GM23248 (cell line): ENCODE data around the gene CCDC127. TPM values are rescaled to one million over a fixed set of nuclear protein-coding genes. Genes with fewer than 3 reads are reported as not detected.
"Not testable (repeated sequence)": the region's sequence is repeated elsewhere in the genome, so short reads cannot be mapped to it uniquely, and the experiment has no call there.

Source experiments
- DNase-seq: peaks from one replicate; pipeline ENCODE4 v3.0.0-alpha.2; 2015
- H2AFZ ChIP-seq: fragments of 200-600 bp; sonication (generic); 2 replicates; pipeline ENCODE4 v1.6.1; 2016; ENCODE audit warnings: antibody characterized with exemption
- H3F3A ChIP-seq: fragments of 200-600 bp; sonication (generic); 2 replicates; pipeline ENCODE4 v1.6.1; 2016; ENCODE audit warnings: mild to moderate bottlenecking, antibody characterized with exemption, mixed run types; ENCODE audit not compliant: insufficient read depth
- H3K27ac ChIP-seq: fragments of 200-600 bp; sonication (generic); 2 replicates; pipeline ENCODE4 v1.5.1; 2016; ENCODE audit warnings: mild to moderate bottlenecking
- H3K27me3 ChIP-seq: fragments of 200-600 bp; sonication (generic); replicated peaks from 2 replicates; pipeline ENCODE4 v1.6.1; 2016; ENCODE audit warnings: mild to moderate bottlenecking; ENCODE audit not compliant: insufficient read depth
- H3K36me3 ChIP-seq: fragments of 200-600 bp; sonication (generic); 2 replicates; pipeline ENCODE4 v1.6.1; 2016; ENCODE audit warnings: low read depth, mild to moderate bottlenecking
- H3K4me1 ChIP-seq: fragments of 200-600 bp; sonication (generic); 2 replicates; pipeline ENCODE4 v1.6.1; 2016; ENCODE audit warnings: mild to moderate bottlenecking; ENCODE audit not compliant: insufficient read depth
- H3K4me2 ChIP-seq: fragments of 200-600 bp; sonication (generic); one replicate; pipeline ENCODE4 v1.6.1; 2016; ENCODE audit warnings: mild to moderate bottlenecking; ENCODE audit not compliant: unreplicated experiment
- H3K4me3 ChIP-seq: fragments of 200-600 bp; sonication (generic); 2 replicates; pipeline ENCODE4 v1.5.1; 2016; ENCODE audit warnings: mild to moderate bottlenecking
- H3K79me2 ChIP-seq: fragments of 200-600 bp; sonication (generic); 2 replicates; pipeline ENCODE4 v1.6.1; 2016; ENCODE audit warnings: mild to moderate bottlenecking; ENCODE audit not compliant: insufficient read depth
- H3K9ac ChIP-seq: fragments of 200-600 bp; sonication (generic); 2 replicates; pipeline ENCODE4 v1.6.1; 2016; ENCODE audit warnings: mild to moderate bottlenecking
- H3K9me2 ChIP-seq: fragments of 200-600 bp; sonication (generic); 2 replicates; pipeline ENCODE4 v1.6.1; 2016; ENCODE audit warnings: mixed run types, mild to moderate bottlenecking, moderate library complexity; ENCODE audit not compliant: insufficient read depth
- H3K9me3 ChIP-seq: fragments of 200-600 bp; sonication (generic); one replicate; pipeline ENCODE4 v1.6.1; 2017; ENCODE audit warnings: low read depth
- H4K20me1 ChIP-seq: fragments of 200-600 bp; sonication (generic); 2 replicates; pipeline ENCODE4 v1.6.0; 2016; ENCODE audit not compliant: insufficient read depth
- EZH2 ChIP-seq: fragments of 200-600 bp; sonication (generic); IDR thresholded peaks from 2 replicates; pipeline ENCODE4 v1.6.1; 2018; ENCODE audit warnings: antibody characterized with exemption, mild to moderate bottlenecking; ENCODE audit not compliant: insufficient read depth, poor library complexity, severe bottlenecking
- EZH2phosphoT487 ChIP-seq: fragments of 200-600 bp; sonication (generic); IDR thresholded peaks from 2 replicates; pipeline ENCODE4 v1.6.1; 2018; ENCODE audit warnings: antibody characterized with exemption, moderate library complexity, mild to moderate bottlenecking, low read depth; ENCODE audit not compliant: insufficient read depth
- WGBS, 2 experiments: methylation state at CpG; one replicate each; pipeline ENCODE4 v1.1.6; 2015 to 2017; ENCODE audit warnings: low lambda C conversion rate in 2 of 2, low coverage in 1 of 2; ENCODE audit errors: missing lambda C conversion rate in 2 of 2; 5-methylcytosine and 5-hydroxymethylcytosine counted together
- in situ Hi-C: fragments of 300-500 bp; cut with MboI; formaldehyde crosslinking; loops from 2 replicates; pipeline ENCODE4 v1.15.0; 2020
- polyA plus RNA-seq: library from polyadenylated mRNA; unstranded; fragments of >200 nt; fragmentation: Nextera tagmentation; extraction: Ambion mirVana; gene quantifications from 2 replicates; pipeline ENCODE4 v1.2.1, GENCODE V29; 2016
- total RNA-seq: library from RNA; depleted of rRNA; stranded (reverse); fragments of >200 nt; shearing (Covaris generic); gene quantifications from 2 replicates; pipeline ENCODE4 v1.2.3, GENCODE V29; 2014

CCDC127 gene
- total and polyA plus RNA-seq, 2 experiments from 2014 or later, result 6.3 to 11.3 TPM

DNA sequence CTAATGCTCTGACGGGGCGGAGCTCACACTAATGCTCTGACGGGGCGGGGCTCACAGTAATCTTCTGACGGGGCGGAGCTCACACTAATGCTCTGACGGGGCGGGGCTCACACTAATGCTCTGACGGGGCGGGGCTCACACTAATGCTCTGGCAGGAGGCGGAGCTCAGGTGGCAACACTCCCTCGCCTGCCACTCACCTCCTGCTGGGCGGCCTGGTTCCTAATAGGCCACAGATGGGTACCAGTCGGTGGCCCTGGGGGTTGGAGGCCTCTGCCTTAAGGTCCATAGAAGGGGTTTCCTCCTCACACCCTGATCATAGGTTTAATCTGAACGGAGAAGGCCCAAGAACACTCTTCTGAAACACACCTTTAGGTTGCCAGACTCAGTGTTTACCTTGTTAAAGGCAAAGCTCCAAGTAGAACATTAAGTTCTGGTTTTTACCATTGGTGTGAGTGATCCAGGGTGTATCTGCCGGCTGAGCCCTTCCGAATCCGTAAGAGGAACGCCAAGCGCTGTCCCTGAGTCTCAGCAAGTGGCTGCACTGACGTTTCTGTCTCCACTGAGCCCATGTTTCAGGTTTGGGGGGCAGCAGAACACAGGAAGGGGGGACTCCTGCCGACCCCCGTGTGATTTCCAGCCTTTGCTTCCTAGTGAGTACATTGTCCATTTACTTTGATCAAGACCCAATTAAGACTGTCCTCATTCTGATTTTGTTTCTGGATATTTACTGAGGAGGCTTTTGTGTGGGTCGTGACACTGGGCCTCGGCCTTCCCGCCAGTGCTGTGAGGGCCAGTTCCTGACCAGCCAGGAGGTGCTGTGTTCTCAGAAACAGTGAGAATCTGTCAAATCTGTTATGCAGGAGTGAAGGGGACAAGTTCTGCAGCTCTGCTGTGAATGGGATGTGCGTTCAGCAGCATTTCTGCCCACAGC is 51.2 kb downstream of the CCDC127 start:
- in situ Hi-C loops, result no loop called here
- H3K4me3 ChIP-seq, result no peak overlapping the region
- DNase-seq, result no peak
- H3K9me2 ChIP-seq, result no peaks in the 10 kb centered on the region
- H3K4me1 ChIP-seq, result peaks cover 16% of the 10 kb centered on the region
- H3K79me2 ChIP-seq, result no peaks in the 10 kb centered on the region
- peaks cover 9% of the 10 kb centered on the region; the same call in 1 of the 2 replicates for H3F3A ChIP-seq
- H3K4me2 ChIP-seq, result no peak overlapping the region
- no peak for TF ChIP-seq EZH2phosphoT487
- TF ChIP-seq EZH2, result no peak
- no peak overlapping the region for H3K9ac ChIP-seq
- 78 to 79% methylated on average over 18 to 27 of the region's 27 CpGs for WGBS, 2 experiments
- no peaks in the 10 kb centered on the region for H4K20me1 ChIP-seq
- no peak overlapping the region for H2AFZ ChIP-seq
- H3K36me3 ChIP-seq, result no peaks in the 10 kb centered on the region
- H3K9me3 ChIP-seq, result no peaks in the 10 kb centered on the region
- H3K27me3 ChIP-seq, result no peaks in the 10 kb centered on the region
- no peak overlapping the region for H3K27ac ChIP-seq

DNA sequence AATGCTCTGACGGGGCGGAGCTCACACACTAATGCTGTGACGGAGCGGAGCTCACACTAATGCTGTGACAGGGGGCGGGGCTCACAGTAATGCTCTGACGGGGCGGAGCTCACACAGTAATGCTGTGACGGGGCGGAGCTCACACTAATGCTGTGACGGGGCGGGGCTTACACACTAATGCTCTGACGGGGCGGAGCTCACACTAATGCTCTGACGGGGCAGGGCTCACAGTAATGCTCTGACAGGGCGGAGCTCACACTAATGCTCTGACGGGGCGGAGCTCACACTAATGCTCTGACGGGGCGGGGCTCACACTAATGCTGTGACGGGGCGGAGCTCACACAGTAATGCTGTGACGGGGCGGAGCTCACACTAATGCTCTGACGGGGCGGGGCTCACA is 53.2 kb downstream of the CCDC127 start:
- H2AFZ ChIP-seq, H3K36me3 ChIP-seq, in situ Hi-C loops, H3K9me2 ChIP-seq, H3F3A ChIP-seq, H3K4me3 ChIP-seq, H3K79me2 ChIP-seq, H3K27ac ChIP-seq, H3K4me2 ChIP-seq, H3K9ac ChIP-seq, DNase-seq, H4K20me1 ChIP-seq, H3K27me3 ChIP-seq, H3K9me3 ChIP-seq: not testable (repeated sequence)
- H3K4me1 ChIP-seq, result peaks cover 22% of the 10 kb centered on the region
- 86% methylated on average over 25 of the region's 25 CpGs; no CpG with 5 or more reads in 1 of the 2 experiments for WGBS, 2 experiments

DNA sequence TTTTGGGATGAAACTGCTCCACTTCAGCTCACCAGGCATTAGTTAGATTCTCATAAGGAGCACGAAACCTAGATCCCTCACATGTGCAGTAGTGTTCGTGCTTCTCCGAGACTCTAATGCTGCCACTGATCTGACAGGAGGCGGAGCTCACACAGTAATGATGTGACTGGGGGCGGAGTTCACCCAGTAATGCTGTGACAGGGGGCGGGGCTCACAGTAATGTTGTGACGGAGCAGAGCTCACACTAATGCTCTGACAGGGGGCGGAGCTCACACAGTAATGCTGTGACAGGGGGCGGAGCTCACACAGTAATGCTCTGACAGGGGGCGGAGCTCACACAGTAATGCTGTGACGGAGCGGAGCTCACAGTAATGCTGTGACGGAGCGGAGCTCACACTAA is 53.7 kb downstream of the CCDC127 start:
- in situ Hi-C loops, result no loop called here
- H3K4me3 ChIP-seq, result no peak overlapping the region

DNA sequence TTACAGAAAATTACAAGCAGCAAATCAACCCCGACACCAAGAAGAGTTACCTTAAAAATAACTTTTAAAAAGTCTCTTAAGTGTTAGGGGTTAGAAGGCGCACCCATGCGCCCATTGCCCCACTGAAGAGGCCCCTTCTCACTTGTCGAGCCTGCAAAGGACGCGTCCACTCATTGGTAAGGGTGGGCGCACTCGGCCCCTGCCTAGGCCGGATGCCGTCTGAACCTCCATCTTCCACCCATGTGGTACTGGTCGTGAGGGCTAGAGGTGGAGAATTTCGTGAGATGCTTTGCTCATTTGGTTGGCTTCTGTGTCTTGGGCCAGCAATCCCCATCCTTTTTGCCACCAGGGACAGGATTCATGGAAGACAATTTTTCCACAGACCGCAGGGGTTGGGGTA is 54.1 kb downstream of the CCDC127 start:
- Histone ChIP-seq H3K79me2 (no peaks in the 10 kb centered on the region), H3F3A (peaks cover 4% of the 10 kb centered on the region; the same call in 1 of the 2 replicates), H3K4me3 (no peak overlapping the region), H3K4me1 (peaks cover 20% of the 10 kb centered on the region), H3K4me2 (no peak overlapping the region), H3K36me3 (no peaks in the 10 kb centered on the region), H3K9me2 (no peaks in the 10 kb centered on the region), H3K27ac (no peak overlapping the region), H4K20me1 (no peaks in the 10 kb centered on the region), H3K9ac (no peak overlapping the region), H3K27me3 (no peaks in the 10 kb centered on the region), H2AFZ (no peak overlapping the region), H3K9me3 (no peaks in the 10 kb centered on the region)
- in situ Hi-C loops, result no loop called here
- 85 to 87% methylated on average over 13 of the region's 13 CpGs for WGBS, 2 experiments
- DNase-seq, result no peak
- TF ChIP-seq EZH2 (no peak), EZH2phosphoT487 (no peak)

More for the DNA sequence above, 53.7 kb downstream of the CCDC127 start:
- no peak overlapping the region for H2AFZ ChIP-seq
- H3K9me3 ChIP-seq, result no peaks in the 10 kb centered on the region
- H3K27me3 ChIP-seq, result no peaks in the 10 kb centered on the region
- H3F3A ChIP-seq, result peaks cover 8% of the 10 kb centered on the region; the same call in 1 of the 2 replicates
- TF ChIP-seq EZH2phosphoT487, result no peak
- no peak for TF ChIP-seq EZH2
- H3K4me2 ChIP-seq, result no peak overlapping the region
- H3K27ac ChIP-seq, result no peak overlapping the region
- WGBS, 2 experiments, result 81 to 90% methylated on average over 11 to 14 of the region's 14 CpGs
- H4K20me1 ChIP-seq, result no peaks in the 10 kb centered on the region
- DNase-seq, result no peak
- no peak overlapping the region for H3K9ac ChIP-seq
- no peaks in the 10 kb centered on the region for H3K9me2 ChIP-seq
- no peaks in the 10 kb centered on the region for H3K36me3 ChIP-seq
- no peaks in the 10 kb centered on the region for H3K79me2 ChIP-seq
- H3K4me1 ChIP-seq, result peaks cover 24% of the 10 kb centered on the region
